Raji (cell line): ENCODE measurements around the gene DNAJC27.

ENCODE experiments used
- POLR2A ChIP-seq: IDR thresholded peaks from 2 replicates; pipeline ENCODE4 v1.6.1; 2011; ENCODE audit warnings: low read depth, low read length, control low read depth; ENCODE audit not compliant: insufficient read depth

The DNAJC27 gene

DNA sequence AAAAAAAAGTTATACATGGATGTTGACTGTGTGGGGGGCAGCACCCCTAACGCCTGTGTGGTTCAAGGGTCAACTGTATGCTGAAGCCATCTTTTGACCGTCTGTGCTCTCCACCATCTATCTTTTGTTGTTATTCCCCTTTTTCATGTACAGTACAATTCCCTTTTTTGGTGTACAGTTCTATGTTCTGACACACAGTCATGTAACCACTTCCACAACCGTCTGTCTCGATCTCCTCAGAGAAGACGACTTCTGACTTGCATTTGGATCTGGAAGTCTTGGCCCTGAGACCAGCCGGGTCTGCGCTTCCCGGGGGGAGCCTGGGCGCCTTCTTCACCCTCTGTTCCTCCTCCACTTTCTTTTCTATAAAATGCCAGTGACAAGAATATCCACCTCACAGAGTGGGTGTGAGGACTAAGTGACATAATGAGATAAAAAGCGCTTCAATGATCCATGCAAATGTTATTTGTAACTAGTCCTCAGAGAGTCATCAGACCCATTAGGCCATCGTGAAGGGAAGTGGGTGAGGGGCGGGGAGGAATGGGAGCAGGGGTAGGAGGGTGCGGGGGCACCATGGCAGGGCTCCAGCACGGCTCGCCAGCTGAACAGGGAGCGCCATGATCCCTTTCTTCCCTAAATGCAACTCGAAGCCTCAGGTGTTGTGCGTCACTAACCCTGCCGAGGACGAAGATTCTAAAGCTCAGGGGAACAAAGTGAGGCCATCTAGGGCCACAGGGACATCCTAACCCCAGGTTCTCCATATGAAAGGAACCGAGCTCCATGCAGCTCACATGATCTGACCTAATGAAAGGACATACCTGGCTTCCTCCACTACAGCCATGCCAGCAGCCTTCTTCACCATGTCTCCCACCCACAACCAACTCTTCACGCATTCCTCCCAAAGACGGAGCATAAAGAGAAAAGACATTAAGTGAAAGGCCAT, 68.3 kb downstream of the DNAJC27 start:
- TF ChIP-seq POLR2A, result no peak

DNA sequence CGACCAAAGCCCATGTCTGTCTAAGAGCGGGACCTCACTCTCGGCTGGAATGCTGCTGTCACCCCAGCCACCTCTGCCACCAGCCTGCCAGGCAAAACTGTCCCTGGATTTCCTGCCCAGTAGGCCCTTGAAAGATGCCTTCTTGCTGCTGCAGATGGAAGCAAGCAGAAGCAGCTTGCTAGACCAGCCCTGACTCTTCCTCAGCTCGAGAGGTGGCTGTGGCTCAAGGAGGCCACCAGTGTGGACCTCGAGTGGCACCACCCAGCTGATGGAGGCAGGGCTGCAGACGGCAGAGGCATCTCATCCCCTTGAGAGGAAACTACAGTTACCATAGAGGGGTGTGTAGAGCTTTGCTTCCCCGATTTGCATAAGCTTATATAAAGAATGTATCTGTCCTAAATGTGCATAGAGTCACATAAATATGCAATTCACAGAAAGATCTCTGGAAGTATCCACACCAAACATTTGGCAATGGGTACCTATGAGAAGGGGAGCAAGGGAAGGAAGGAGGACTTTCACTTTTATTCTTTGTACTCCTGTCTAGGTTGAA, 72.3 kb downstream of the DNAJC27 start:
- no peak for TF ChIP-seq POLR2A

DNA sequence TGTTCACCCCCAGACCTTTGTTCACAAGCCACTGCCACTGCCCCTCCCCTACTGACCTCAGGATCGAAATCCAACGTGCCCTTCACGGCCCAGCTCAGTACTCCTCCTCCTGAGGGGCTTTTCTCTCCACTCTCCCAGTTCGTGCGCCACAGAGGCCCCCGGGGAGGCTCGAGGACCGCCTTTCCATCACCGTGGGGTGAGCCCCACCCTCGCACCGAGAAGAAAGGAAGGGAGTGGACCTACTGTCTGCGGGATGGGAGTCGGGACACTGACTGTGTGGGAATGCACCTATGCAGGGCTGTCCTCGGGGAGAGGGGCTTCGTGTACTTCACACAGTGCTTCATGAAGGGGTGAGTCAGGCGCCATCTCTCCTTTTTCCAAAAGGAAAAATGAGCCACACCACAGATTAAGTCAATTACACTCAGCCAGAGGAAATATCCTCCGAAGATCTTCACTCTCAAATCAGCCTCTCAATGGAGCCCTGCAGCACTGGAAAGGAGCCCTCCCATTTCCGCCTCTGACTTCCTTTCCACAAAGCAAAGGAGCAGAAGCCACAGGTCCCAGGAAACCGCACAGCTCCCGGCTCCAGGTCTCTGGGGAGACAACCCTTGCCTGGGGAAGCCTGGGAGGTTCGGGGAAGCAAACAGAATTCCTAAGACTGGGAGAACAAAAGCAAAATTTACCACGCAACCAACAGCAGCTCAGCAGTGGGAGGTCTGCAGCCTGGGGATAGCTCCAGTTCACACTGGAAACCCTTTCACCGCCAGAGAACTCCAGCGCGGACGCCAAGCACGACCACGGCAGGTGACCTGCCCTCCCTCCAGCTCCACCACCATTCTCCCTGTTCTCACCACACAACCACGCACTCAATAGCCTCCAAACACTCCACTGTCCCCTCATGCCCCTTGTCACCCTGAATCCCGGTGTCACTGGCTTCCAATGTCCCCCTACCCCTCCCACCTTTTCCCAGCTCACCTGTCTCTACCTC, 73.3 kb downstream of the DNAJC27 start:
- TF ChIP-seq POLR2A, result no peak

DNA sequence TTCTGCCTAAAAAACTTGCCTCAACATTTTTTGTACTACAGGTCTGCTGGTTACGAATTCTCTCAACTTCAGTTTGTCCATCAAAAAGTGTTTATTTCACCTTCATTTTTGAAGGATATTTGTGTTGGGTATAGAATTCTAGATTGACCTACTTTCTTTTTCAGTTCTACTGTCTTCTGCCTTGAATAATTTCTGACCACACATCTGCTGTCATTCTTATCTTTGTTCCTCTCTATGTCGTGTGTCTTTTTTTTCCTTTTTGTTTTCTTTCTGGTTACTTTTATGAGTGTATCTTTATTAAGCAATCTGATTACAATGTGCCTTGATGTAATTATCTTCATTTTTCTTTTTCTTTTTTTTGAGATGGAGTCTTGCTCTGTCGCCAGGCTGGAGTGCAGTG, 77.0 kb downstream of the DNAJC27 start:
- TF ChIP-seq POLR2A, result no peak

DNA sequence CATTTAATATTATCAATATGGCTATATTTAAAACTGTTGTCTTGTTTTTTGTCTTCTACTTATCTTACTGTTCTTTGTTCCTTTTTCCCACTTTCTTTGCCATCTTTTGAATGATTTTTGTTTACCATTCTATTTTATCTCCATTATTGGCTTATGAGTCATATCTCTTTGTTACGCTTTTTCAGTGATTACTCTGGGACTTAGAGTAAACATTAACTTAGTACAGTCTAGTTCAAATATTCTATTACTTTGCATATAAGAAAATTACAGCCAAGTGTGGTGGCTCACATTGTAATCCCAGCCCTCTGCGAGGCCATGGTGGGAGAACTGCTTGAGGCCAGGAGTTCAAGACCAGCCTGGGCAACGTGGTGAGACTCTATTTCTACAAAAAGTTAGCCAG, 77.8 kb downstream of the DNAJC27 start:
- no peak for TF ChIP-seq POLR2A
